G401.6 (cell line): Measurements from ENCODE around the gene KRT34.

ENCODE experiments used
- FAIRE-seq: peaks from 2 replicates; lab custom pipeline; 2012; peaks lifted over from hg19 to GRCh38; lab: Jason Lieb, UNC

KRT34 gene

DNA sequence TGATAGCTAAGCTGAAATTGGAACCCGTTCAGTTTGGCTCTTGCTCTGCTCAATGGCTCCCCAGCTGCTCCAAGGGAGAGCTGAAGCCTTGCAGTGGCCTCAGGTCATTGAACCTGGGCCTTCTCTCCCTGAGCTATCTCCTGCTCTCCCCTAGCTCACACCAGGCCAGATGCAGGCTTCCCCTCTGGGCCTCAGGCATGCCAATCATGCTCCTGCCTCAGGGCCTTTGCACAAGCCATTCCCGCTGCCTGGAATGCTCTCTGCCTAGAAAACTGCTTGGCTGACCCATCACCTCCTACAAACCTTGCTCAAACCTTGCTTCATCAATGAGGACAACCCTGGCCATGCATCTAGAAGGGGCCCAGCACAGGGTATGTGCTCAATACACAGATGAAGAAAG is 49.9 kb downstream of the KRT34 start:
- no peak for FAIRE-seq

DNA sequence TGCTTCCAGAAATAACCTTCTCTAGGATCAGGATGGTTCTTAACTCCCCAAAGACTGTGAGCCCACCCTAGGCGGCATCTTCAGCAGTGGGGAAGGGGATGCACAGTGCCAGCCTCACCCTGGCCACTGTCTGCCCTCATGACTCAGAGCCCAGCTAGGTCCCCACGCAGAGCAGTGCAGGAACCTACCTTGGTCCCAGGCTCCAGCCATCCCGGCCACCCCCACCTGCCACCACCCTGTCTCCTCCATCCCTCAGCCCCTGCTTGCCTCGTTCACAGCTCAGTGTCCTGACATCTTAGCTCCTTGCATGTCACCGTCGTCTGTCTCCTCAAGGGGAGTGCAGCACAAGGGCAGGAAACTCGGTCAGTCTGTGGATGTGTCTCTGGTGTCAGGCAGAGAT is 50.5 kb downstream of the KRT34 start:
- FAIRE-seq = no peak

DNA sequence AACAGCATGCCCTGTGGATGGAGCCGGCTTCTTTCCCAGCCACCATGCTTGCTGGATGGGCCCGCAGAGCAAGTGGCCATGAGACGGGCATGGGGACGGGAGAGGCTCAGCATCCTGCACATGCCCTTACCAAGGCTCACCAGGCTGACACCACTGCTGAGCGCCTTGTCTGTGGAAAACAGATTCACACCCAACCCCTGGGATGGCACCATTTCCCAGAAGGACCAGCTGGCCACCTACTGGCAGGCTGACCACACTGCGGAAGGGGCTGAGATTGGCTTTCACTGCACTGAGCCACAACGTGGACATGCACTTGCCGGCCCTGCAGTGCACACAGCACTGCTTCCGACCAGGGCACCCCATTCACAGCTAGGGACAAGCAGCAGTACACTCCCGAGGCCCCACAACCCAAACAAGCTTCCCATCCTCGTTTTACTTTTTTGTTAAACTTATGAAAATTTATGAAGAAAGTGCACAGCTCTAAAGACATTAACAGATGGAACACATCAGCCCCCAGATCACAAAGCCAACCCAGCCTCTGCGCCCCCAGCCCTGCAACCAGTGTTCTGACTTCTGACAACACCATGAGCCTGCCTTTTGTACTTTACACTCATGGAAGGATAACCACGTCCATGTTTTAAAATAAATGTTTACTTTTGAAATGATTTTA is 52.7 kb downstream of the KRT34 start:
- FAIRE-seq = no peak

DNA sequence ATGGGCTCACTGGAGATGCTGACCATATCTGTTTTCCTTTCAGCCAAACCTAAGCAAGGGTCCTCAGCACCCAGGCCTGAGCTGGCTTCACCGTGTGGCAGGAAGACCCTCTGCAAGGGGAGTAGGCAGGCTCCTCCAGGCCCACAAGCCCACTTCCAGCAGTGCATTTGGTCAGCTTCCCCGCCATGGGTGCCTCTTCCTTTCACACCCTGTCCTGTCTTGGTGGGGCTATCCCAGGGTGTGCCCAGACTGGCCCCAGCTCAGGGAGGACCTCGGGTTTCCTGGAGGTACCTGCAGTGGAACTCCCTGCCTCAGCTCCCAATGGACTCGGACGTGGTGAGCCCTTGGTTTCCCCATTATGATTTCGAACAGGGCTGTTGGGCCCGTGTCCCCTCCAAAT is 53.9 kb downstream of the KRT34 start:
- no peak for FAIRE-seq
